SJSA1 (cell line): ENCODE data around the gene CLRN3. TPM values are rescaled to one million over a fixed set of nuclear protein-coding genes. Genes with fewer than 3 reads are reported as not detected.

Source experiments
- total RNA-seq: library from RNA; depleted of rRNA; stranded (reverse); fragments of >200 nt; shearing (Covaris generic); gene quantifications from 2 replicates; pipeline ENCODE4 v1.2.3, GENCODE V29; 2014; rRNA removed

Gene CLRN3
- total RNA-seq, 1 experiment from 2014 or later, result not detected

Other genes with a start within 250 kb of the CLRN3 start
- gene FOXI2, start 155.8 kb downstream of the CLRN3 start, total RNA-seq, result not detected in 2 replicates
- 1.0 and 1.5 TPM in 2 replicates for gene PTPRE, start 14.2 kb upstream of the CLRN3 start, total RNA-seq
- gene MKI67, start 233.5 kb upstream of the CLRN3 start, total RNA-seq, result 26.7 and 50.4 TPM in 2 replicates